GM12874 (cell line): Measurements from ENCODE around the gene RESF1.

Experiments
- CTCF ChIP-seq: IDR thresholded peaks from 2 replicates; pipeline ENCODE4 v1.5.1; 2011; ENCODE audit warnings: low read depth, mild to moderate bottlenecking, control low read depth, low read length, moderate library complexity; ENCODE audit not compliant: insufficient read depth

The RESF1 gene

GRCh38 chr12:31931796-31932715 lies 27.2 kb upstream of the RESF1 start:
- no peak for TF ChIP-seq CTCF

- TF ChIP-seq CTCF, result no peak
Observed at GRCh38 chr12:31944299-31944698, 14.9 kb upstream of the RESF1 start.

DNA sequence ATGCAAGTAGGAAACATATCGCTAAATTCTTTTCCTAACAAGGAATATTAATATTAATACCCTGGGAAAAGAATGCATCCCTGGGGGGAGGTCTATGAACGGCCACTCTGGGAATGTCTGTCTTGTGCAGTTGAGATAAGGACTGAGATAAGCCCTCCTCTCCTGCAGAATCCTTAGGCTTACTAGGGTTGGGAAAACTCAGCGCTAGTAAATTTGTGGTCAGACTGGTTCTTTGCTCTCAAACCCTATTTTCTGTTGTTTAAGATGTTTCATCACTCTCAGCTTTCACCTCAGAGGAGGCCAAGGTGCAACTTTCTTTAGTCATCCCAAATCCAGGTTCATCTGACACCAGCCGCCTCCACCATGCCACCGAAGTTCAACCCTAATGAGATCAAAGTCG lies 11.2 kb upstream of the RESF1 start:
- TF ChIP-seq CTCF, result no peak

- no peak for TF ChIP-seq CTCF
Observed at GRCh38 chr12:31950088-31950487, 9.1 kb upstream of the RESF1 start.

DNA sequence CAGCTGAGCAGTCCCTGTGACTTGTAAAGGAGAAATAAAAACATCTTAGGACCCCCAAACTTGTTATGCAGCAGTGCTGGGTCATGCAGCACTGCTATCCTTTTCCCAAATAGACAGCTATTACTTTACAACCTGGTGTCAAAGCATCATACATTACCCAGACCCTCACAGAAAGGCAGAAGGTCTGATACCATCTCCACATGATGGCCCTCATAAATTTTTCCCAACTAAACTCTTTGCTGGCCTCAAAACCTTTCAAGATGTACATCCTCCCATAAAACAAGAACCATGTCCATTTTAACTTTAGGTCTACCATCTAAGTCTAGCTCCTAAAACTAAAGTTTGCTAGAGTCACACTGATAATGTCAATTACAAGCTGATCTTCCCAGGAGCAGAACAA lies 8.7 kb upstream of the RESF1 start:
- TF ChIP-seq CTCF, result no peak

DNA sequence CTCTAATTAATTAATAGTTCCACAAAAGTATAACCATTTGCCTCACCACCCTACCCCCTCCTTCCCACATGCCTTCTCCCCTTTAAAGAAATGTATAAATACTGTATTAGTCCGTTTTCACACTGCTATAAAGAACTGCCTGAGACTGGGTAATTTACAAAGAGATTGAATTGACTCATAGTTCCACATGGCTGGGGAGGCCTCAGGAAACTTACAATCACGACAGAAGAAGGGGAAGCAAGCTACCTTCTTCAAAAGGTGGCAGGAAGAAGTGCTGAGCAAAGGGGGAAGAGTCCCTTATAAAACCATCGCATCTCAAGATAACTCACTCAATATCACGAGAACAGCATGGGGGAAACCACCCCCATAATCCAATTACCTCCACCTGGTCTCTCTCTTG lies 8.2 kb upstream of the RESF1 start:
- TF ChIP-seq CTCF, result no peak

- TF ChIP-seq CTCF, result no peak
Observed at GRCh38 chr12:31951939-31952338, 7.3 kb upstream of the RESF1 start.

GRCh38 chr12:31952418-31952817 lies 6.8 kb upstream of the RESF1 start:
- no peak for TF ChIP-seq CTCF
